ENCODE results near the gene SLC19A2. TPM values are rescaled to one million over a fixed set of nuclear protein-coding genes. Genes with fewer than 3 reads are reported as not detected.
A peak's percentile ranks its signal among the peaks of the same experiment; 100 is the strongest.

SLC19A2 gene
- polyA plus RNA-seq, 1 donor (not counting 4 experiments of a cell fraction or from before 2014, with no cell fraction given): 11.9 TPM

- no peak for DNase-seq (ENCODE audit: low read depth, low spot score)
- Histone ChIP-seq H3K79me2 (ENCODE audit: control insufficient read depth, insufficient read depth, low read length) (no peaks in the 10 kb centered on the region), H4K20me1 (ENCODE audit: control insufficient read depth, extremely low read depth, insufficient read depth, low read length) (no peaks in the 10 kb centered on the region), H3K9ac (ENCODE audit: control insufficient read depth, extremely low read depth, insufficient read depth, low read length) (no peak overlapping the region), H2AFZ (ENCODE audit: control insufficient read depth, low read length) (peak overlapping the region; percentile 0), H3K9me3 (ENCODE audit: control insufficient read depth, low read depth, low read length) (no peaks in the 10 kb centered on the region), H3K4me2 (ENCODE audit: control insufficient read depth, extremely low read depth, insufficient read depth, low read depth, low read length) (no peak overlapping the region), H3K27ac (ENCODE audit: control insufficient read depth, insufficient read depth, low read length) (no peak overlapping the region), H3K4me3 (ENCODE audit: control insufficient read depth in 2 of 3, extremely low read depth in 1 of 3, insufficient read depth in 2 of 3, low read depth in 1 of 3, low read length in 3 of 3) (no peak overlapping the region), H3K36me3 (ENCODE audit: control insufficient read depth in 2 of 2, extremely low read depth in 1 of 2, insufficient read depth in 2 of 2, low read length in 2 of 2) (no peaks in the 10 kb centered on the region), H3K4me1 (ENCODE audit: control insufficient read depth, extremely low read depth, insufficient read depth, low read length) (peaks cover 18% of the 10 kb centered on the region), H3K9me1 (ENCODE audit: control insufficient read depth, extremely low read depth, insufficient read depth, low read length) (no peaks in the 10 kb centered on the region), H3K27me3 (ENCODE audit: control insufficient read depth, extremely low read depth, insufficient read depth, low read length) (no peaks in the 10 kb centered on the region)
- TF ChIP-seq CTCF (optimal IDR thresholded peaks at IDR 0.05 in 1 of 3, IDR thresholded peaks at IDR 0.05 in 1 of 3, conservative IDR thresholded peaks at IDR 0.05 in 1 of 3; ENCODE audit: extremely low read depth in 1 of 3, insufficient read depth in 2 of 3, low read length in 3 of 3) (no peak), EZH2 (IDR thresholded peaks at IDR 0.05; ENCODE audit: low read length) (no peak)
- FAIRE-seq: peak; percentile 49
- dilution Hi-C loops (cut with MboI; ENCODE audit: extremely low pct_ligation_motif_present, low sequenced_read_pairs): no loop called here
Observed at GRCh38 chr1:169513208-169513607, 27.5 kb upstream of the SLC19A2 start.

- FAIRE-seq (no peak), DNase-seq (ENCODE audit: low read depth, low spot score) (peak; percentile 46)
Observed at GRCh38 chr1:169511316-169512005, 25.7 kb upstream of the SLC19A2 start.

More at GRCh38 chr1:169511316-169512005, 25.7 kb upstream of the SLC19A2 start:
- no peaks in the 10 kb centered on the region for H3K36me3 ChIP-seq (ENCODE audit: control insufficient read depth in 2 of 2, extremely low read depth in 1 of 2, insufficient read depth in 2 of 2, low read length in 2 of 2)
- H3K9me3 ChIP-seq (ENCODE audit: control insufficient read depth, low read depth, low read length): no peaks in the 10 kb centered on the region
- no peak overlapping the region for H3K4me3 ChIP-seq (ENCODE audit: control insufficient read depth in 2 of 3, extremely low read depth in 1 of 3, insufficient read depth in 2 of 3, low read depth in 1 of 3, low read length in 3 of 3)
- no peak for TF ChIP-seq CTCF (optimal IDR thresholded peaks at IDR 0.05 in 1 of 3, IDR thresholded peaks at IDR 0.05 in 1 of 3, conservative IDR thresholded peaks at IDR 0.05 in 1 of 3; ENCODE audit: extremely low read depth in 1 of 3, insufficient read depth in 2 of 3, low read length in 3 of 3)
- TF ChIP-seq EZH2 (IDR thresholded peaks at IDR 0.05; ENCODE audit: low read length): no peak
- H3K4me1 ChIP-seq (ENCODE audit: control insufficient read depth, extremely low read depth, insufficient read depth, low read length): peaks cover 18% of the 10 kb centered on the region
- no peaks in the 10 kb centered on the region for H3K79me2 ChIP-seq (ENCODE audit: control insufficient read depth, insufficient read depth, low read length)
- dilution Hi-C loops (cut with MboI; ENCODE audit: extremely low pct_ligation_motif_present, low sequenced_read_pairs): no loop called here
- H4K20me1 ChIP-seq (ENCODE audit: control insufficient read depth, extremely low read depth, insufficient read depth, low read length): no peaks in the 10 kb centered on the region
- H3K27me3 ChIP-seq (ENCODE audit: control insufficient read depth, extremely low read depth, insufficient read depth, low read length): no peaks in the 10 kb centered on the region
- H3K9me1 ChIP-seq (ENCODE audit: control insufficient read depth, extremely low read depth, insufficient read depth, low read length): no peaks in the 10 kb centered on the region
- H3K4me2 ChIP-seq (ENCODE audit: control insufficient read depth, extremely low read depth, insufficient read depth, low read depth, low read length): peak overlapping the region; percentile 7
- H3K9ac ChIP-seq (ENCODE audit: control insufficient read depth, extremely low read depth, insufficient read depth, low read length): no peak overlapping the region
- peak overlapping the region; percentile 42 for H3K27ac ChIP-seq (ENCODE audit: control insufficient read depth, insufficient read depth, low read length)
- H2AFZ ChIP-seq (ENCODE audit: control insufficient read depth, low read length): no peak overlapping the region

Data from keratinocyte (primary cell).